ENCODE results near the gene THRB.

Gene THRB

GRCh38 chr3:24378313-24378712 lies 116.3 kb downstream of the THRB start:
- DNase-seq (ENCODE audit: extremely low read depth, low read depth): no peak
- no peak for TF ChIP-seq CTCF (IDR thresholded peaks at IDR 0.05; ENCODE audit: low read depth, low read length)

- DNase-seq (ENCODE audit: extremely low read depth, low read depth): no peak
- TF ChIP-seq CTCF (IDR thresholded peaks at IDR 0.05; ENCODE audit: low read depth, low read length): no peak
Observed at GRCh38 chr3:24377218-24377993, 117.2 kb downstream of the THRB start.

GRCh38 chr3:24375947-24376384 lies 118.7 kb downstream of the THRB start:
- DNase-seq (ENCODE audit: extremely low read depth, low read depth): no peak
- no peak for TF ChIP-seq CTCF (IDR thresholded peaks at IDR 0.05; ENCODE audit: low read depth, low read length)

- DNase-seq (ENCODE audit: extremely low read depth, low read depth): no peak
- no peak for TF ChIP-seq CTCF (IDR thresholded peaks at IDR 0.05; ENCODE audit: low read depth, low read length)
Observed at GRCh38 chr3:24374801-24375200, 119.8 kb downstream of the THRB start.

- TF ChIP-seq CTCF (IDR thresholded peaks at IDR 0.05; ENCODE audit: low read depth, low read length): no peak
Observed at GRCh38 chr3:24373198-24373959, 121.3 kb downstream of the THRB start.

GRCh38 chr3:24372559-24373197 lies 122.0 kb downstream of the THRB start:
- TF ChIP-seq CTCF (IDR thresholded peaks at IDR 0.05; ENCODE audit: low read depth, low read length): no peak
- no peak for DNase-seq (ENCODE audit: extremely low read depth, low read depth)

More at GRCh38 chr3:24373198-24373959, 121.3 kb downstream of the THRB start:
- DNase-seq (ENCODE audit: extremely low read depth, low read depth): no peak
